ENCODE measurements around the gene UGGT1.

- TF ChIP-seq CTCF (IDR thresholded peaks at IDR 0.05) (no peak), POLR2A (IDR thresholded peaks at IDR 0.05) (no peak)
Observed at GRCh38 chr2:128145651-128146050, 54.7 kb downstream of the UGGT1 start.

Data from lower leg skin (tissue), 3 donors.